ENCODE data around the gene IPO4.
A peak's percentile ranks its signal among the peaks of the same experiment; 100 is the strongest.

The IPO4 gene

GRCh38 chr14:24233538-24233866 is 44.9 kb upstream of the IPO4 start:
- Histone ChIP-seq H3K4me1 (ENCODE audit: insufficient read depth, insufficient read length) (no peaks in the 10 kb centered on the region), H3K36me3 (ENCODE audit: insufficient read depth, insufficient read length, low read length) (peaks cover 54% of the 10 kb centered on the region), H3K9me3 (ENCODE audit: insufficient read depth, low read length) (no peaks in the 10 kb centered on the region), H3K9ac (ENCODE audit: insufficient read length, low read depth) (peak overlapping the region; percentile 83), H3K4me3 (ENCODE audit: insufficient read length, low read depth) (peak overlapping the region; percentile 92), H3K27me3 (ENCODE audit: insufficient read depth, insufficient read length) (no peaks in the 10 kb centered on the region)
- DNase-seq (ENCODE audit: low read depth, low spot score) = no peak
- TF ChIP-seq SUZ12 (IDR thresholded peaks at IDR 0.05; ENCODE audit: extremely low read depth, insufficient read depth, insufficient read length) (no peak), ZNF274 (IDR thresholded peaks at IDR 0.05; ENCODE audit: low read depth, low read length) (no peak), YY1 (IDR thresholded peaks at IDR 0.05; ENCODE audit: insufficient read depth, insufficient read length) (no peak)

GRCh38 chr14:24232645-24233537 is 44.3 kb upstream of the IPO4 start, which contains the start of gene GMPR2:
TSS of gene GMPR2 (plus strand) at chr14:24232929. CDS start at chr14:24233254, 325 bp downstream.
- no peak for DNase-seq (ENCODE audit: low read depth, low spot score)
- Histone ChIP-seq H3K27me3 (ENCODE audit: insufficient read depth, insufficient read length) (no peaks in the 10 kb centered on the region), H3K36me3 (ENCODE audit: insufficient read depth, insufficient read length, low read length) (peaks cover 53% of the 10 kb centered on the region), H3K4me1 (ENCODE audit: insufficient read depth, insufficient read length) (no peaks in the 10 kb centered on the region), H3K9me3 (ENCODE audit: insufficient read depth, low read length) (no peaks in the 10 kb centered on the region), H3K4me3 (ENCODE audit: insufficient read length, low read depth) (peak within 1 kb of the TSS; percentile 92), H3K9ac (ENCODE audit: insufficient read length, low read depth) (peak within 1 kb of the TSS; percentile 95)
- TF ChIP-seq SUZ12 (IDR thresholded peaks at IDR 0.05; ENCODE audit: extremely low read depth, insufficient read depth, insufficient read length) (no peak), YY1 (IDR thresholded peaks at IDR 0.05; ENCODE audit: insufficient read depth, insufficient read length) (no peak)

GRCh38 chr14:24232121-24232644 is 43.6 kb upstream of the IPO4 start, which contains the start of gene NEDD8:
TSS of gene NEDD8 (minus strand) at chr14:24232367. CDS start at chr14:24232267, 100 bp downstream.
- DNase-seq (ENCODE audit: low read depth, low spot score) = peak; percentile 70
- Histone ChIP-seq H3K9ac (ENCODE audit: insufficient read length, low read depth) (peak within 1 kb of the TSS; percentile 95), H3K4me1 (ENCODE audit: insufficient read depth, insufficient read length) (no peaks in the 10 kb centered on the region), H3K36me3 (ENCODE audit: insufficient read depth, insufficient read length, low read length) (peaks cover 47% of the 10 kb centered on the region), H3K9me3 (ENCODE audit: insufficient read depth, low read length) (no peaks in the 10 kb centered on the region), H3K4me3 (ENCODE audit: insufficient read length, low read depth) (peak within 1 kb of the TSS; percentile 92), H3K27me3 (ENCODE audit: insufficient read depth, insufficient read length) (no peaks in the 10 kb centered on the region)
- TF ChIP-seq ZNF274 (IDR thresholded peaks at IDR 0.05; ENCODE audit: low read depth, low read length) (no peak), SUZ12 (IDR thresholded peaks at IDR 0.05; ENCODE audit: extremely low read depth, insufficient read depth, insufficient read length) (no peak), YY1 (IDR thresholded peaks at IDR 0.05; ENCODE audit: insufficient read depth, insufficient read length) (no peak)

GRCh38 chr14:24231263-24232120 is 42.9 kb upstream of the IPO4 start:
- peak overlapping the region; percentile 95 for H3K9ac ChIP-seq (ENCODE audit: insufficient read length, low read depth)
- H3K4me3 ChIP-seq (ENCODE audit: insufficient read length, low read depth) = peak overlapping the region; percentile 92
- DNase-seq (ENCODE audit: low read depth, low spot score) = no peak
- H3K9me3 ChIP-seq (ENCODE audit: insufficient read depth, low read length) = no peaks in the 10 kb centered on the region
- no peaks in the 10 kb centered on the region for H3K4me1 ChIP-seq (ENCODE audit: insufficient read depth, insufficient read length)
- H3K36me3 ChIP-seq (ENCODE audit: insufficient read depth, insufficient read length, low read length) = peaks cover 40% of the 10 kb centered on the region
- no peak for TF ChIP-seq SUZ12 (IDR thresholded peaks at IDR 0.05; ENCODE audit: extremely low read depth, insufficient read depth, insufficient read length)
- no peak for TF ChIP-seq ZNF274 (IDR thresholded peaks at IDR 0.05; ENCODE audit: low read depth, low read length)
- TF ChIP-seq YY1 (IDR thresholded peaks at IDR 0.05; ENCODE audit: insufficient read depth, insufficient read length) = no peak
- no peaks in the 10 kb centered on the region for H3K27me3 ChIP-seq (ENCODE audit: insufficient read depth, insufficient read length)

- no peak for TF ChIP-seq ZNF274 (IDR thresholded peaks at IDR 0.05; ENCODE audit: low read depth, low read length)
- TF ChIP-seq YY1 (IDR thresholded peaks at IDR 0.05; ENCODE audit: insufficient read depth, insufficient read length) = no peak
- no peak for TF ChIP-seq SUZ12 (IDR thresholded peaks at IDR 0.05; ENCODE audit: extremely low read depth, insufficient read depth, insufficient read length)
- no peaks in the 10 kb centered on the region for H3K9me3 ChIP-seq (ENCODE audit: insufficient read depth, low read length)
- no peak for DNase-seq (ENCODE audit: low read depth, low spot score)
- H3K4me3 ChIP-seq (ENCODE audit: insufficient read length, low read depth) = no peak overlapping the region
- peaks cover 20% of the 10 kb centered on the region for H3K36me3 ChIP-seq (ENCODE audit: insufficient read depth, insufficient read length, low read length)
- no peak overlapping the region for H3K9ac ChIP-seq (ENCODE audit: insufficient read length, low read depth)
- no peaks in the 10 kb centered on the region for H3K27me3 ChIP-seq (ENCODE audit: insufficient read depth, insufficient read length)
- no peaks in the 10 kb centered on the region for H3K4me1 ChIP-seq (ENCODE audit: insufficient read depth, insufficient read length)
These were observed 40.3 kb upstream of the IPO4 start for GRCh38 chr14:24228902-24229301.

- Histone ChIP-seq H3K9ac (ENCODE audit: insufficient read length, low read depth) (no peak overlapping the region), H3K4me1 (ENCODE audit: insufficient read depth, insufficient read length) (no peaks in the 10 kb centered on the region), H3K36me3 (ENCODE audit: insufficient read depth, insufficient read length, low read length) (peaks cover 20% of the 10 kb centered on the region), H3K4me3 (ENCODE audit: insufficient read length, low read depth) (no peak overlapping the region), H3K27me3 (ENCODE audit: insufficient read depth, insufficient read length) (no peaks in the 10 kb centered on the region), H3K9me3 (ENCODE audit: insufficient read depth, low read length) (no peaks in the 10 kb centered on the region)
- DNase-seq (ENCODE audit: low read depth, low spot score) = no peak
- TF ChIP-seq YY1 (IDR thresholded peaks at IDR 0.05; ENCODE audit: insufficient read depth, insufficient read length) (no peak), SUZ12 (IDR thresholded peaks at IDR 0.05; ENCODE audit: extremely low read depth, insufficient read depth, insufficient read length) (no peak), ZNF274 (IDR thresholded peaks at IDR 0.05; ENCODE audit: low read depth, low read length) (no peak)
These were observed 37.9 kb upstream of the IPO4 start for GRCh38 chr14:24226473-24226872.
